GM13977 (cell line): ENCODE measurements around the gene SLC30A2.

Source experiments
- DNase-seq: peaks from one replicate; pipeline ENCODE4 v3.0.0; 2012; ENCODE audit warnings: low spot score
- CTCF ChIP-seq: IDR thresholded peaks from 2 replicates; pipeline ENCODE4 v1.5.1; 2012; ENCODE audit warnings: mild to moderate bottlenecking, control low read depth; ENCODE audit not compliant: insufficient read depth; ENCODE audit errors: extremely low read depth, missing control alignments
- in situ Hi-C: fragments of 300-500 bp; cut with MboI; formaldehyde crosslinking; loops from one replicate; pipeline ENCODE4 v1.12.0; 2022; ENCODE audit warnings: low sequenced_read_pairs, low pct_unique_long_range_greater_than_20kb, mixed read lengths, inconsistent platforms; ENCODE audit not compliant: unreplicated experiment

The SLC30A2 gene

GRCh38 chr1:26084844-26085243, 38.9 kb upstream of the SLC30A2 start:
- in situ Hi-C loops: no loop called here
- no peak for DNase-seq
- TF ChIP-seq CTCF: no peak

- in situ Hi-C loops: no loop called here
- no peak for TF ChIP-seq CTCF
- DNase-seq: no peak
Observed at GRCh38 chr1:26084091-26084561, 38.2 kb upstream of the SLC30A2 start.

GRCh38 chr1:26083208-26083607, 37.3 kb upstream of the SLC30A2 start:
- no peak for DNase-seq
- TF ChIP-seq CTCF: no peak
- in situ Hi-C loops: no loop called here

- no peak for TF ChIP-seq CTCF
- in situ Hi-C loops: no loop called here
Observed at GRCh38 chr1:26082020-26082350, 36.1 kb upstream of the SLC30A2 start.

GRCh38 chr1:26081267-26082019, 35.5 kb upstream of the SLC30A2 start:
- no peak for TF ChIP-seq CTCF
- no peak for DNase-seq
- in situ Hi-C loops: no loop called here

More at GRCh38 chr1:26082020-26082350, 36.1 kb upstream of the SLC30A2 start:
- no peak for DNase-seq

- no peak for DNase-seq
- TF ChIP-seq CTCF: no peak
- in situ Hi-C loops: no loop called here
Observed at GRCh38 chr1:26079960-26080814, 34.3 kb upstream of the SLC30A2 start.
